Endothelial cell (in vitro differentiated cells): ENCODE data around the gene TSPAN31. TPM values are rescaled to one million over a fixed set of nuclear protein-coding genes. Genes with fewer than 3 reads are reported as not detected.

Experiments used
- DNase-seq: peaks from one replicate; pipeline ENCODE4 v3.0.0; 2021; ENCODE audit warnings: low spot score
- H3K27ac Mint-ChIP-seq: one replicate; pipeline ENCODE4 v1.8.0; 2021; ENCODE audit warnings: mixed read lengths, inconsistent platforms; ENCODE audit not compliant: unreplicated experiment
- H3K27me3 Mint-ChIP-seq: one replicate; pipeline ENCODE4 v1.8.0; 2021; ENCODE audit warnings: mild to moderate bottlenecking, moderate library complexity, mixed read lengths, inconsistent platforms; ENCODE audit not compliant: unreplicated experiment
- H3K36me3 Mint-ChIP-seq: one replicate; pipeline ENCODE4 v1.8.0; 2021; ENCODE audit warnings: mild to moderate bottlenecking, low read depth, mixed read lengths, inconsistent platforms; ENCODE audit not compliant: unreplicated experiment
- H3K4me1 Mint-ChIP-seq: one replicate; pipeline ENCODE4 v1.8.0; 2021; ENCODE audit warnings: mild to moderate bottlenecking, mixed read lengths, inconsistent platforms; ENCODE audit not compliant: unreplicated experiment
- H3K4me3 Mint-ChIP-seq: one replicate; pipeline ENCODE4 v1.8.0; 2021; ENCODE audit warnings: mild to moderate bottlenecking, mixed read lengths, inconsistent platforms; ENCODE audit not compliant: unreplicated experiment
- H3K9me3 Mint-ChIP-seq: one replicate; pipeline ENCODE4 v1.8.0; 2021; ENCODE audit warnings: mixed read lengths, inconsistent platforms; ENCODE audit not compliant: unreplicated experiment
- CTCF ChIP-seq: fragments of 200-600 bp; sonication (generic); IDR thresholded peaks from one replicate; pipeline ENCODE4 v1.5.0; 2021; ENCODE audit warnings: antibody characterized with exemption; ENCODE audit not compliant: unreplicated experiment
- total RNA-seq: library from RNA; stranded (reverse); fragmentation: NEBNext Ultra II Directional; extraction: Animal tissue kit (Norgen Biotek cat#: 25700); gene quantifications from one replicate; pipeline ENCODE4 v1.2.1, GENCODE V29; 2021; ENCODE audit not compliant: unreplicated experiment

Gene TSPAN31
- total RNA-seq, 1 donor from 2014 or later, result 21.8 TPM

- TF ChIP-seq CTCF, result no peak
- H3K9me3 Mint-ChIP-seq, result no peaks in the 10 kb centered on the region
- peaks cover 1% of the 10 kb centered on the region for H3K27me3 Mint-ChIP-seq
- H3K4me1 Mint-ChIP-seq, result peaks cover 9% of the 10 kb centered on the region
- peaks cover 12% of the 10 kb centered on the region for H3K36me3 Mint-ChIP-seq
- no peak overlapping the region for H3K27ac Mint-ChIP-seq
- no peak overlapping the region for H3K4me3 Mint-ChIP-seq
- no peak for DNase-seq
These were observed 32.5 kb downstream of the TSPAN31 start for GRCh38 chr12:57777367-57777766.

- DNase-seq, result no peak
- Mint-ChIP-seq H3K36me3 (peaks cover 15% of the 10 kb centered on the region), H3K27me3 (peaks cover 1% of the 10 kb centered on the region), H3K4me1 (peaks cover 11% of the 10 kb centered on the region), H3K27ac (no peak overlapping the region), H3K9me3 (no peaks in the 10 kb centered on the region), H3K4me3 (no peak overlapping the region)
- TF ChIP-seq CTCF, result no peak
These were observed 33.1 kb downstream of the TSPAN31 start for GRCh38 chr12:57777911-57778310.

GRCh38 chr12:57779736-57780135 is 34.9 kb downstream of the TSPAN31 start:
- Mint-ChIP-seq H3K9me3 (no peaks in the 10 kb centered on the region), H3K27me3 (peaks cover 2% of the 10 kb centered on the region), H3K4me3 (no peak overlapping the region), H3K4me1 (peaks cover 15% of the 10 kb centered on the region), H3K27ac (no peak overlapping the region), H3K36me3 (peaks cover 22% of the 10 kb centered on the region)
- no peak for DNase-seq
- TF ChIP-seq CTCF, result no peak

- peaks cover 2% of the 10 kb centered on the region for H3K27me3 Mint-ChIP-seq
- H3K36me3 Mint-ChIP-seq, result peaks cover 22% of the 10 kb centered on the region
- no peak overlapping the region for H3K27ac Mint-ChIP-seq
- no peak for DNase-seq
- H3K4me1 Mint-ChIP-seq, result peaks cover 15% of the 10 kb centered on the region
- H3K9me3 Mint-ChIP-seq, result no peaks in the 10 kb centered on the region
- no peak for TF ChIP-seq CTCF
- no peak overlapping the region for H3K4me3 Mint-ChIP-seq
These were observed 35.6 kb downstream of the TSPAN31 start for GRCh38 chr12:57780284-57780897.

GRCh38 chr12:57781244-57781643 is 36.4 kb downstream of the TSPAN31 start:
- Mint-ChIP-seq H3K4me3 (no peak overlapping the region), H3K27me3 (peaks cover 2% of the 10 kb centered on the region), H3K27ac (no peak overlapping the region), H3K4me1 (peaks cover 15% of the 10 kb centered on the region), H3K36me3 (peaks cover 20% of the 10 kb centered on the region), H3K9me3 (no peaks in the 10 kb centered on the region)
- no peak for DNase-seq
- TF ChIP-seq CTCF, result no peak
